NCI-H526 treated with DMSO at 0.1 percent for 48 hours (cell line): Measurements from ENCODE around the gene PPFIBP1.
"Not testable (repeated sequence)": the region's sequence is repeated elsewhere in the genome, so short reads cannot be mapped to it uniquely, and the experiment has no call there.

ENCODE experiments used
- DNase-seq: peaks from one replicate; lab custom pipeline; 2025; lab: John Stamatoyannopoulos, UW

Gene PPFIBP1

DNA sequence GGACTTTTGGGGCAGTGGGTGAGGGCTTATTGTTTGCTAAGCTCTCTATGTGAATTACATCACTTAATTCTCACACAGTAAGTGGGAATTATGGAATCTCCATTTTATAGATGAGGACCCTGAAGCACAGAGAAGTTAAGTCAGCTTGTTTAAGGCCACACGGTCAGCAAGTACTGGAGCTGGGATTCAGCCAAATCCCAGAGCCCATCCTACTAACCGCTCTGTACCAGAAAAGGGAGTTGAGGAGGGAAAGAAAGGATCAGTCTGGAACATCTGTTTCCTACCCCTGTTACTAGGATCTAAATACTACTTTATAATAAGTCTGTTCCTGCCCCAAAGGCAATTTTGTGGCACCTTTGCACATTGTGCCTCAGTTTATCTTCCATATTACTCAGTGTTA lies 42.6 kb downstream of the PPFIBP1 start:
- DNase-seq: no peak

DNA sequence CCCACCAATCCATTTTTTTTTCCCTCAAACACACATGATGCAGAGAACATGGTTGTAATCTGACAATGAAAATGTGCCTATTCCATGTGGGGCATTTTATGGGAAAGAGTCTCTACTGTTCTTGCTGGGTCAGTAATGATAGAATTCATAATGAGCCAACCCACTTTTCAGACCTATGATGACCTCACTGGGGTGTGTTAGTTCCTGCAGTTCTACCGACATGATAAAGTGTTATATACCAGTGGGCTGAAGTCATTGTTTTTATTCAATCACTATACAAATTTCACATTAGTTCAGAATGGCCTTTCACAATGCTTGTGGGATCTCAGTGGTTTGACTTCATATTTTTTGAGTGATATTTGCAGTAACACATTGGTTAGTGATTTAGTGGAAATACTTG lies 47.5 kb downstream of the PPFIBP1 start:
- no peak for DNase-seq

DNA sequence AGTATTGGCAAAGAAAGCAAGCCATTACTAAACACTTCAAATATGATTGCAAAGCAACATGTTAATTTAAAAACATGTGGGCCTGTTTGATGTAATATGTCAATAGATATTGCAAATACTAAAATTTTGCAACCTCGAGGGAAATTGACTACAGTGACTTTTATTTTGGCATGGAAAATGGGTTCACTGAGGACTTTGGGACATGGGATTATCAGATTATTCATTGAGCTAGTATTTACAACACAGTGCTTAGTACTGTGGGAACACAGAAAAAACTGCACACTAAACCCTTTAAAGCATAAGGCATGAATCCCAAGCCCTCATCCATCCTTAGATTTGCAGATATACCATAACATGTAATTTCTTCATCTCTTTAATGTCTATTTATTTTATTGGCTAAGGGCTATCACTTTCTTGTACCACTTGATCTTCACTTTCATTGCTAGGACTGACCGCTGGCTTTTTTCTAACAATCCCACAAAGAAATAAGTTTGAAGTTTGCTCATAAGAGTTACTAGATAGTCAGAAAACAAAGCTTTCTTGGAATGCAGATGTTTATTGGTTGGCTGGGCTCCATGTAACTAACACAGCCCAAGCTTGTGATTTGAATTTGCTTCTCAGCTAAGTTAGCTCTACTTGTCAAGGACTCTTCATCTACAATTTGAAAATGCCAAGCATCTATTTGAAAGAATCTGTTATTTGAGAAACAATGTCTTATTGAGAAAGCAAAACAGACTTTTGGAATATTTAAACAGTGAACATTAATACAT lies 48.7 kb downstream of the PPFIBP1 start:
- no peak for DNase-seq

DNA sequence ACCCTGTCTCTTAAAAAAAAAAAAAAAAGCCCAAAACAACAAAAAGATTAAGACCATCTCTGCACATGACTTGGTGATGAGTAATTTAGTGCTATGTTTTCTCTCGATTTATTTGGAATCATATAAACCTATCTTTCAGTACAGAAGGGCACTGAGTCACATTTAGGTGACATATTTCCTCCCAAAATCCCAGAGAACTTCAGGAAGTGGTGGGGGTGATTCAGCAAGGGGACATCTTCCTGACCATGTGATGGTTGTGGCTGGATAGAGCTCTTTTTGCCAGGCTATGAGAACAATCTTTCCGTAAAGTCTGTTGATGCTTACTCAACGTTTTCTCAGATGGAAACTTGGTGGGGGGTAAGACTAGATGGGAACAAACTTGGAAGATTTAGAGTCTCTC lies 50.0 kb downstream of the PPFIBP1 start:
- DNase-seq: no peak

DNA sequence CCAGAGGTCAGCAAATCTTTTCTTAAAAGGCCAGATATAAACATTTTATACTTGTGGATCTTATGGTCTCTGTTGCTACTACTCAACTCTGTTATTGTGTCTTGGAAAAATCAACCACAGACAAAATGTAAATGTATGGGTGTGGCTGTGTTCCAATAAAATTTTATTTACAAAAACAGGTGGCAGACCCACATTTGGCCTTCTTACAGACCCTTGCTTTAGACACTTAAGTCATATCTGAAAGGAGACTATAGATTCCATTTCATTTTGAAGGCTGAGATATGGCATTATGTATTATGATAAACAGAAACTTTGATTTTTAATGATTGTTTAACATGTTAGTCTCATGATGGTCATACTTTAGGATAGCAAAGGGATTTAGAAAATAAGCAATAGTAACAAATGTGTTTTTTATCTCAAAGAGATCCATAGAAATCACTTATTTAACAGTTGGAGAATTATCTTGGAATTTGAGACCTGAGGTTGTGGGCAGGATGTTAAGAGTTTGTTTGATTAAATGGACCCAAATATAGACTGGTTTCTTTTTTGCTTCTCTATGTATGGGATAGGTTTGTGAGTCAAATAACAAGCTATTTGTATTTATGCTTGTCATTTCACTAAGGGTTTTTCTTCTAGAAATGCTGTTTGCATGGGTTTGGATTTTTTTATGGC lies 51.2 kb downstream of the PPFIBP1 start:
- no peak for DNase-seq

DNA sequence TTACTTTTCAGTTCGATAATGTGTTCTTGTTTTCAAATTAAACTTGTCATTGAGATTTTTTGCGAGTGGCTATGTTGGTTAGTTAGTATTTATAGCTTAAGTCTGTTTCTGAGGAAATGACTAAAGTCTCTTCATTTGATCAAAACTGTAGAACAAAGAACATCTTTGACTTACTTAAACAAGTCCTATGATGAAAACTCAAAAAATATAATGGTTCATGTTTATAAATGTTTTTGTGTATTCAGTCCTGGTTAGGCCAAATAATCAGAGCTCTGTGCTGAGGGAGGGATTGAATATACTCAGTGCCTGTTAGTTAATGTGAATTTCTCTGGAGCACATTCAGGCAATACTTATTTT lies 51.7 kb downstream of the PPFIBP1 start:
- DNase-seq: no peak

DNA sequence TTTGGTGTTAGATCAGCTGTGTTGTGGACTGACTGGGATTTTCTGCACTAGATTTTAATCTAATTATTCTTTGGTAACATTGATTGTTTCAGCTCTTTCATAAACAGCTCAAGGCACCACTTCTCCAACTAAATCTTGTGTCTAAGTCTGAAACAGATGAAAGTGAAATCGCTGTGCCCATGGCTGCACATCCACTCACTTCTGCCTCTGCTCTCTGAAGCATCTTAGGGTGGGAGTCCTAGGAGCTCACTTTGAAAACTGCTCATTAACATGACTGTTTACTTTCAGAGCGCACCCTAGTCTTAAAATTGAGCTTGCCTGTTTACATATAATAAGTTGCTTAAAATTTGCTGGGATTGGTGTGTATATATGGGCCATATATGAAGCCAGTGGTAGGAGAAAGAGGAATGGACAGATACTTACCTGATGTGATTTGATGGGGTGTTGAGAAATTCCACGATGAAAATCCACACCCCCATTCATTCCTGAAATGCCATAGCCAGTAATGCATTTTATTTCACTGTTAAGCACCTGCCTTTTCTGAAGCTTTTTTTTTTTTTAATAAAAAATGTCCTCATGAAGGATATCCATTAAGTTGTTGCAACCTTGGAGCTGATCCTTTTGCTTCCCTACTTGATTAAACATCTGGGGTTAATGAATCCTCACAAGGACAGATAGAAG lies 52.8 kb downstream of the PPFIBP1 start:
- DNase-seq: no peak

DNA sequence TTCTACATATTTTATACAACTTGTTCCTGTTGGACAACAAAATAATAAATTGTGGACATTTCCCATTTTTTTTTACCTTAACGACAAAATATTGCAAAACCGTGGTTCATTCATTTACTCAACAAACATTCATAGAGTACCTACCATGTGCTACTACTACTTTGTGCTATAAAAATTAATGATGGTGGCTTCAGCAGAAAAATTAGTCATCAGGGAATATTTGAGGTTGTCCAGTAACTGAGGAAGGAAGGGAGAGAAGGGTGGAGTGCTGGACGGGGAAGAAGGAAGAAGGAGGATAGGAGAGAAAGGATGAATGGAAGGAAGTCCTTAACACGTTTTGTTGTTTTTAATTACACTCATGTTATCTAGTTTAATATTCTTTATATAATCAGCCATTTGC lies 53.7 kb downstream of the PPFIBP1 start:
- DNase-seq: no peak

DNA sequence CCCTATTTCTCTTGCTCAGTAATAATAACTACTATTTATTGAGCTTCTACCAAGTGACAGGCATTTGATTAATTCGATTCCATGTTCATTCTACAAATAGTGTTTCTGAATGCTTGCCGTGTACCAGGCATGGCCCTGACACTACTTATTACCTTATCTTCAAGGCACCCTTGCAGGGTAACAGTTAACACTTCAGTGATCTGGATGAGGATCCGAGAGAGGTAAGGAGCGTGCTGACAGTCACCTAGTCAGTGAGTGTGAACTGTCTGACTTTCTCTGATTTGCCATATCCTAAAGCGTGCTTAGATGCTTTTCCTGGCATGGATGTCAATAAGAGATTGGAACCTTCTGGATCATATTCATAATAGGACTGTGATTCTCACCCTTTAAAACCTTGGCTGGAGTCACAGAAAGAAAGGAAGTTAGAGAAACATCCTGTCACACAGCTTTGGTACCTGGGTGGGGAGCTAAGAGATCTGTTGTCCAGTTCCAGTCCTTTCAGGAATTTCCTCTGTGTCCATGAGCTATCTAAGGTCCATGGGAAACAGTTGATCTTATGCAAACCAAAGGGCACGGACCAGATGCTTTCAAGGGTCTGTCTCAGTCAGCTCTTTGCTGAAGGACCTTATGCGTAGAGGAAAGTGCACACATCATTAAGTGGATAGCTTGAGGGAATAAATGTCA lies 54.8 kb downstream of the PPFIBP1 start:
- no peak for DNase-seq

DNA sequence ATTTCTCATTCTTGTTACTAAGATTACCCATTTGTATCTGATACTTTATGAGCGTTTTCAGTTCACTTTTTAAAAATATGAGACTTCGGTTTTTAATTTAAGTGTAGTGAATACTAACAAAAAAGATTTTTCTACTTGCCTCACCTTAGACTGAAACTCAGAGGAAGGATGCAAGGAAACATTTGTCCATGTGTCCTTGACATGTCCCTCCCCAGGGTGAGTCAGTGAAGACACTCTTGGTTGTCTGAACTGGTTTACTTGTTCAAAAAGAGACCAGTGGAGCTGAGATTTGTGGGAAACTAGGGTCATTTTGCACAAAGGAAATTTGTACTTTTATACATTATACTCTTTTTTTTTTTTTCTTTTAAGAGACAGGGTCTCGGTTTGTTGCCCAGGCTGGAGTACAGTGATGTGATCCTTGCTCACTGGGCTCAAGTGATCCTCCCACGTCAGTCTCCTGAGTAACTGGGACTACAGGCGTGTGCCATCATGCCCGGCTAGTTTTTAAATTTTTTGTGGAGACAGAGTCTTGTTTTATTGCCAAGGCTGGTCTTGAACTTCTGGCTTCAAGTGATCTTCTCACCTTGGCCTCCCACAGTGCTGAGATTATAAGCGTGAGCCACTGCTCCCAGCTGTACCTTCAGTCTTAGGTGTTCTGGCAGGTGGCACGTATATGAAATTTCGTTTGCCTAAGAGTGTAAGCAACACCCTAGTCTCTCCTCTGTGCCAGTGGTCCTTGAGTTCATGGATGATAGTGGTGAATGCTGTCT lies 56.7 kb downstream of the PPFIBP1 start:
- no peak for DNase-seq

DNA sequence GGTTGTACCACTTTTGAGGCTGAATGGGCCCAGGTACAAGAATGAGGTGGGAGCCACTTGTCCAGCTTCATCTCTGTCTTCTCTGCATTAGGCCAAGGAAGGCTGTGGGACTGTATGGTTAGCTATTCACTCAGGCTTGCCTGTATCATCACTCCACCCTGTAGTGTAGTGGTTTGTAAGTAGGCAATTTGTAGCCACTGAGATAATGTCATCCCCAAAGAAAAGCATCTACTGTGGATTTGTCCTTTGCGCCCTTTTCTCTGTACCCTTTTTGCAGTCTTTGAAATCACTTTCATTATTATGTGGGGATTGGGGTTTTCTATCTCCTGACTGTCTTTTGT lies 57.3 kb downstream of the PPFIBP1 start:
- not testable (repeated sequence) for DNase-seq

DNA sequence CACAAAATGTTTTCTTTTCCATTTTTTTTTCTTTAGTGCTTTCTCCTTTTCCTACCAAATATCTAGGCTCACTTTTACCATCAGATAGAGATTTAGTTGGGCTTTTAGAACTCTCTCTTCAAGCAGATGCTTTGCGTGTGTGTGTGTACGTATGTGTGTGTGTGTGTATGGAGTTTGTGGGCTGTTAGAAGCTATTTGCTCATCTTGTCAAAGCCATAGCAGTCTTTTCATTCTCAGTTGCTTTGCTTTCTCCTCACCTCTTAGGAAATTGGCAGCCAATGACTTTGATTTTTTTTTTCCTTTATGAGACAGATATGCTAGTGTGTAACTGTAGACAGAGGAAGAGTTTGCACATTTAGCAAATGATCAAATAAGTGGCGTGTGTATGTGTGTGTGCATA lies 57.8 kb downstream of the PPFIBP1 start:
- DNase-seq: not testable (repeated sequence)

DNA sequence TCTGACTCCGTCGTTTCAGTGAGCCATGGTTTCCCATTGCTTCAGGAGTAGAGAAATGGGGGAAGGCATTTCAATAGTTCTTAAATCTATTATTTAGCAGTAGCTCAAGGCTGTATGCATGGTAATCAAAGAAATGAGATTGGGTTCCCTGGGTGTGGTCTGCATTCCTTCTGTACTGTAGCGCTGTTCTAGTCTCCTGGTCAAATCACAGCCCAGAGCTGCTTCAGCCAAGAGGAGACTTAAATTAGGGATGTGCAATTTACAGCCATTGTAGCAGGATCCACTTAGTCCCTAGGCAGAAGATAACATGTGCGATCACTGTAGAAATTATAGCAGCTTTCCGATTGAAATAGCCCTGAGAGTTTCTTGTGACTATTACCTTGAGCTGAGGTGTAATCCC lies 58.4 kb downstream of the PPFIBP1 start:
- not testable (repeated sequence) for DNase-seq

DNA sequence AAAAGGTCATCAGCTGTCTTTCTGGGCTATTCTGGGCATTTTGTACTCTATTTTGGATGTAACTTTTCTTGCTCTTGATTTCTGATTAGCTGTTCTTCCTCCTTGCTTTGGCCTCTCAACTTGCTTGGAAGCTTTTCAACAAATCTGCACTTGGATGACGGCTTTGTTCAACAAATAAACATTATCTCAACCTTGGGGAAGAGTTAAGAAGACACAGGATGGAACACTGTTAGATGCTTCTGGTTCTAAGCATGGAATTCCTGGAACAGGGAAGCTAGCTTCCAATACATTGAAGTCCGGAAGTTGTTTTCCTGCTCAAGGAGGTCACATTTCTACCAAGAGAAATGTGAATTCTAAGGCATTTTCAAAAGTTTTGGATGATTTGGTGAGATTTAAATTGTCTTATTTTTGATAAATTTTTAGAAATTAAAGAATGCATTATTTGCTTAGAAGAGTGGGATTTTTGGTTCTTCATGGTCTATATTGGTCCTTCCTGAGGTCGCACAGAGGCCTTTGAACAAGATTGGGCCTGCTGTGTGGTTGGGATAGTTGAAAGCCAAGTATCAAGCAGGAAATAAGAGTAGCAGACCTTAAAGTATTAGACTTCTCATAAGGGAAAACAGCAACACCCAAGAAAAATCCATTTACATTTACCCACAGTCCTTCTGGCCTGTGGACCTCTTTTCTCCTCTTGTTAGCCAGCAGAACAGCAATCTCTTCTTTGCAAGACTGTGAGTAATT lies 59.2 kb downstream of the PPFIBP1 start:
- no peak for DNase-seq

DNA sequence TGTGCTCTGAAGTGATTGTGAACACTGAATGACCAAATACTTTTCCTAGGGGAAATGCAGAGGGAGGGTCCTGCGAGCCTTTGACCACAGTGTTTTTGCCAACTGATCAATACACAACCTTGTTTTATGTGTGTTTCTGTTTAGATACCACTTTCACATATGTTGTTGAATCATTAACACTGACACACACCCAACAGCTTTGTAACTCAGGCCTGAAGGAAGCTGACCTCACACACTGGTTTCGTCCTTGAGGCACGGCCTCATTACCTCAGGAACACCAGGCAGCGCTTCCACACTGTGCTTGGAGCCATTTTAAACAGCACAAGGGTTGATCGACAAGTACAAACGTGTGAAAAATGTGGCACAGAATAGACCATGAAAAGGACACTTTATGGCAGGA lies 60.0 kb downstream of the PPFIBP1 start:
- no peak for DNase-seq

DNA sequence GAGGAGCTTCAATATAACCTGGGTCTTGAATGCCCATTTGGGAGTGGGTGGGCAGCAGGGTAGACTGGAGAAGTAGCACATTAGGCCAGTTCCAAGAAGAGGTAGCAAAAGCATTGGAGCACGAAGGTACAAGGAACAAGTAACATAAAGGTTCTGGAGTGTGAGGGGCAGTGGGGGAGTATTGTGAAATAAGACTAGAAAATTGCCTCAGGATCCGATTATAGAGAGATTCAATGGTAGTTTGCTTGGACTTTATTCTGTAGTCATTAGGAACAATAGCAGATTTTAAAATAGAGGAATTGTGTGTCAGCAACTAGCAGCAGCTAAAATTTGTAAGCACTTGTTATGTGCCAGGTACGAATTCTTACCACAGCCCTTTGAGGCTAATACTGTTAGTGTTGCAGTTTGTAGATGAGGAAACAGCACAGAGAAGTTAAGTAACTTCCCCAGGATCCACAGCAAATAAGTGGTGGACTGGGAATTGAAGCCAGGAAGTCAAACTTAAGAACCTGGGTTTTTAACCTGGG lies 61.8 kb downstream of the PPFIBP1 start:
- no peak for DNase-seq

DNA sequence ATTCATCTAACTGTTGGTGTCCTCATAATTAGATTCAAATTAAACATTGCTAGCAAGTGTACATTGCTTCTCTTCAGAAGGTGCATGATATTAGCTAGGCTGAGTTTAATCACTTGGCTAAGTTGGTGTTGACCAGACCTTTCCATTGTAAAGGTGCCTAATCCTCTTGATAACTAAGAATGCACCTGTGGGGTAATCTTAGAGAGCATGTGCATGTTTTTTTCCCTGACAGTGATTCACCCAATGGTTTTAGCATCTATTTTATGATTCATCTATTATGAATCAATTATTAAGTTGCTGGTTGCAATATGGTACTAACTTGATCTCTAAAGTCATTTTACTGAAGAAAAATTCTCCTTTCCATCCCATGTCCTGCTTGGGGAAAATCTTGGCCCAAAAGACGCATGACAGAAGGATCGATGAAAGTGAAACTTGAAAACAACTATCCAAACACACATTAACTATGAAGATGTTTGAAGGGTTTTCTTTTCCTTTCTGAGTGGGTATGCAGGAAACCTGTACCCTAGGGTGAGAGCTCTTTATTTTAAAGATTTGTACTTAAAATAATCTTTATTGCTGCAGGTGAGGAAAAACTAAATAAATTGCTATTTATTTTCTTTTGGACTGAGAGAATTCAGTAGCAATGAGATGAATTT lies 64.2 kb downstream of the PPFIBP1 start:
- DNase-seq: not testable (repeated sequence)

DNA sequence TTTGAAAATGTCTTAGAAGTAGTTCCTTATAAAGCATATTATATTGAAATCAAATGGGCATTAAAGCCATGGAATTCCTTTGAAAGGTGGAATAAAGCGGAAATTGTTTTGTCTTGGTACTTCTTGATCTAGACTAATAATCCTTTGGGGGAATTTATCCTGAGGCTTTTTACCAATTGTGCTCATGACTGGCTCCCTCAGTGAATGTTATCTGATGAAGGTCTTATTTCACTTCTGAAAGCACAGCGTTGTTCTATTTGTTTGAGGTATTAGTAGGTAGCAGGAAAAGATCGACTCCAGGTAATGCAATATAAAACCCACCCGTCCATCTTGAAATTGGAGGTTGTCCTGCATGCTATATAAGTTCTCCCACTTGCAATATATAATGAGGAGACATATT lies 64.8 kb downstream of the PPFIBP1 start:
- no peak for DNase-seq

DNA sequence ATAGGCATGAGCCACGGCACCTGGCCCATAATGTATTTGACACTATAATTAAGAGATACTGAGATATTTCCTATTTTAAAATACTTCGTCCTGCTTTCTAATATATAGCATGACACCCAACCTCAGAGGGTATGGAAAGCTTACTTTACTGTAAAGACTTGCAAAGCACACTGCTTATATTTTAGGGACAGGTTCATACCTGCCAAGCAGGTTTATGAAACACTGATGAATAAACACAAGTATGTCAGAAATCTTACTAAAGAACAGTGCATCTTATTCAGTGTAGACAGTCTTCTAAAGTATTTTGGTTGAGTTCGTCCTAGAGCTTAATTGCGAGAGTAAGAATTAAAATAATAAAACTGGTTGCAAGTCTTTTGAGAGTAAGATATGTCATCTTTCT lies 65.4 kb downstream of the PPFIBP1 start:
- DNase-seq: no peak

DNA sequence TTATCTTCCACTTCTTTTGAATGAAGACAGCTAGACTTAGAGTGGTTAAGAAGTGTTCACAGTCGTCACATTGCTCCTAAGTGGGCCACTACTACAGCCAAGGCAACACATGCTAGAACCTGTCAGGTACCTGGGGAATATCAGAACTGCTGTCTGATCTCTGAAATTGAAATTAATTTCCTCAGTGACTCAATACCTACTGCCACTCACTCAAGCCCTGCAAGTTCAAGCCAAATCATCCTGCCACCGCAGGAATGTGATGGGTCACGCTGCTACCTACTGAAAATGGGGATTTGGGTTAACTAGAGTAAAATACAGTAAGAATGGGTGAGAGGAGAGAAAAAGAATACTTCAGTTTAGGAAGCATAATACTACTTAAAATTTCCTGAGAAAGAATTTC lies 67.7 kb downstream of the PPFIBP1 start:
- DNase-seq: not testable (repeated sequence)

DNA sequence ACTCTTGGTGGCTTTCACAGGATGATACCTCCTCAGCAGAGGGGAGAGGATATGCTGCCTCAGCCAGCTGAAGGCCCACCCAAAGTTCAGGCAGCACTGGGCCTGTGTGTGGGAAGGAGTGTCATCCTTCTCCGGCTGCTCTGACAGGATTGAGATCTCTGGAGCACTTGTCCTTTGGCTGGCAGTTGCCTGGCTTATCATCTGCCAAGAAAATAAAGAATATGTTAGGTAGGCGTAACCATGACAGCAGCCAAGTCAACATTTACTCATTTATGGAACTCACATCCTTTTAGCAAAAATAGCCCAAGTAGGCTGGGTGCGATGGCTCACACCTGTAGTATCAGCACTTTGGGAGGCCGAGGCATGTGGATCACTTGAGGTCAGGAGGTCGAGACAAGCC lies 68.5 kb downstream of the PPFIBP1 start:
- DNase-seq: no peak
